Ishikawa (cell line): ENCODE data around the gene BTBD9.

Experiments
- CEBPB ChIP-seq: IDR thresholded peaks from 2 replicates; pipeline ENCODE4 v1.6.1; 2012
- CREB1 ChIP-seq: IDR thresholded peaks from 2 replicates; pipeline ENCODE4 v1.6.1; 2012; ENCODE audit warnings: low read depth
- EGR1 ChIP-seq: IDR thresholded peaks from 2 replicates; pipeline ENCODE4 v1.6.1; 2012
- EP300 ChIP-seq: IDR thresholded peaks from 2 replicates; pipeline ENCODE4 v1.6.1; 2012; ENCODE audit warnings: borderline replicate concordance
- RAD21 ChIP-seq: IDR thresholded peaks from 2 replicates; pipeline ENCODE4 v1.6.1; 2012; ENCODE audit warnings: low read depth
- TAF1 ChIP-seq: IDR thresholded peaks from 2 replicates; pipeline ENCODE4 v1.6.1; 2012; ENCODE audit warnings: low read depth, mild to moderate bottlenecking
- TCF12 ChIP-seq: IDR thresholded peaks from 2 replicates; pipeline ENCODE4 v1.6.1; 2012; ENCODE audit warnings: low read depth
- YY1 ChIP-seq: IDR thresholded peaks from 2 replicates; pipeline ENCODE4 v1.6.1; 2012; ENCODE audit warnings: low read depth
- ZBTB7A ChIP-seq: IDR thresholded peaks from 2 replicates; pipeline ENCODE4 v1.6.1; 2012; ENCODE audit warnings: low read depth
- TF ChIP-seq, protein P1 (sequence below): IDR thresholded peaks from 2 replicates; pipeline ENCODE4 v1.6.1; 2012
- TF ChIP-seq, protein P2 (sequence below): IDR thresholded peaks from 2 replicates; pipeline ENCODE4 v1.6.1; 2012; ENCODE audit warnings: low read depth, mild to moderate bottlenecking

DNA sequence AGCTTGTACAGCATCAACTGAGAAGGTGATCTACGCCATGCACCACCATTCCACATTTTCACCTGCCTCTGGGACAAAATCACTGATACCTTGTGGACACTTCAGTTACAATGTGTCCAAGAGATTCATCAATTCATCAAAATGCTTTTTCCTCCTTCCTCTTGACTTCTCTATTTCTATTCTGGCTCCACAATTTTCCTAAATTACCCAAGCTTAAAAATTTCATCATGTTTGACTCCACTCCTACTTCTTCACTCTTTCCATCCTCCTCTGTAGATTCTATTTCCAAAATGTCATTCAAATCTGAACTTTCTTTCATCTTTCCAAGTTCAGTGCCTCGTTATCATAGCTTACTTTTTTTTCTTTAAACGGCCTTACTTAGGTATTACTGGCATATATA lies 172.2 kb downstream of the BTBD9 start:
- TF ChIP-seq YY1 (no peak), TAF1 (no peak), EP300 (no peak), RAD21 (no peak), EGR1 (no peak), CEBPB (no peak), CREB1 (no peak), TCF12 (no peak), ZBTB7A (no peak)
- TF ChIP-seq, protein P1, sequence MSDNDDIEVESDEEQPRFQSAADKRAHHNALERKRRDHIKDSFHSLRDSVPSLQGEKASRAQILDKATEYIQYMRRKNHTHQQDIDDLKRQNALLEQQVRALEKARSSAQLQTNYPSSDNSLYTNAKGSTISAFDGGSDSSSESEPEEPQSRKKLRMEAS, result no peak
- TF ChIP-seq, protein P2, sequence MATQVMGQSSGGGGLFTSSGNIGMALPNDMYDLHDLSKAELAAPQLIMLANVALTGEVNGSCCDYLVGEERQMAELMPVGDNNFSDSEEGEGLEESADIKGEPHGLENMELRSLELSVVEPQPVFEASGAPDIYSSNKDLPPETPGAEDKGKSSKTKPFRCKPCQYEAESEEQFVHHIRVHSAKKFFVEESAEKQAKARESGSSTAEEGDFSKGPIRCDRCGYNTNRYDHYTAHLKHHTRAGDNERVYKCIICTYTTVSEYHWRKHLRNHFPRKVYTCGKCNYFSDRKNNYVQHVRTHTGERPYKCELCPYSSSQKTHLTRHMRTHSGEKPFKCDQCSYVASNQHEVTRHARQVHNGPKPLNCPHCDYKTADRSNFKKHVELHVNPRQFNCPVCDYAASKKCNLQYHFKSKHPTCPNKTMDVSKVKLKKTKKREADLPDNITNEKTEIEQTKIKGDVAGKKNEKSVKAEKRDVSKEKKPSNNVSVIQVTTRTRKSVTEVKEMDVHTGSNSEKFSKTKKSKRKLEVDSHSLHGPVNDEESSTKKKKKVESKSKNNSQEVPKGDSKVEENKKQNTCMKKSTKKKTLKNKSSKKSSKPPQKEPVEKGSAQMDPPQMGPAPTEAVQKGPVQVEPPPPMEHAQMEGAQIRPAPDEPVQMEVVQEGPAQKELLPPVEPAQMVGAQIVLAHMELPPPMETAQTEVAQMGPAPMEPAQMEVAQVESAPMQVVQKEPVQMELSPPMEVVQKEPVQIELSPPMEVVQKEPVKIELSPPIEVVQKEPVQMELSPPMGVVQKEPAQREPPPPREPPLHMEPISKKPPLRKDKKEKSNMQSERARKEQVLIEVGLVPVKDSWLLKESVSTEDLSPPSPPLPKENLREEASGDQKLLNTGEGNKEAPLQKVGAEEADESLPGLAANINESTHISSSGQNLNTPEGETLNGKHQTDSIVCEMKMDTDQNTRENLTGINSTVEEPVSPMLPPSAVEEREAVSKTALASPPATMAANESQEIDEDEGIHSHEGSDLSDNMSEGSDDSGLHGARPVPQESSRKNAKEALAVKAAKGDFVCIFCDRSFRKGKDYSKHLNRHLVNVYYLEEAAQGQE, result no peak
